Measurements from ENCODE around the gene IL2RG.

The IL2RG gene

DNA sequence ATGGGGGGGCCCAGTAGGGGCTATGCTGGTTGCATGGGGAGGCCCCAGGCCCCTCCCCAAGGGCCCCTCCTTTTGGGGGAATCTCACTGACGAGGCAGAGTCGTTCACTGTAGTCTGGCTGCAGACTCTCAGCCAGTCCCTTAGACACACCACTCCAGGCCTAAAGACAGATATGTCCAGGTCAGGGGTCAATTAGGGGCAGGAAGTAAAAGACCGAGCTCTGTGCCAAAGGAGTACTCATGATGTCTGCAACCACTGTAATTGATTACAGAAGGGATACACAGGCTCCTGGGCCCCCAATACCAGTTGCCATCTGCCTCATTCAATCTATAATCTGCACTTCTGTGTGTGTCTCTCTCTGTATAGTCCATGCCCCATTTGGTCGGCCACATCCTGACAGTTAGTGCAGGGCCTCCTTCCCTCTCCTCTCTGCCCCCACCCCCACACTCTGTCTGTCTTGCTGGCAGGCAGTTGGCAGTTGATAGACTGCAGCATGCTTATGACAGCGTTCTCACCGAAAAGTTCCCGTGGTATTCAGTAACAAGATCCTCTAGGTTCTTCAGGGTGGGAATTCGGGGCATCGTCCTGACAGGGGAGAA, 3.5 kb downstream of the IL2RG start:
- peak; percentile 23 to 56 for DNase-seq

GRCh38 chrX:71107245-71107644, 4.1 kb downstream of the IL2RG start:
- DNase-seq, result no peak

GRCh38 chrX:71106427-71106826, 5.0 kb downstream of the IL2RG start, which contains the start of gene CXorf65:
Gene CXorf65 (minus strand): TSS chrX:71106740. CDS start chrX:71106556, 184 bp downstream.
- peak; percentile 17 to 55 for DNase-seq

- peak in 1 of 2 donors; percentile 45 for DNase-seq
These were observed 5.7 kb downstream of the IL2RG start for GRCh38 chrX:71105628-71106027.

GRCh38 chrX:71103110-71103983, 8.0 kb downstream of the IL2RG start:
- peak; percentile 55 to 73 for DNase-seq

- DNase-seq, result no peak
These were observed 9.1 kb downstream of the IL2RG start for GRCh38 chrX:71102292-71102691.

DNA sequence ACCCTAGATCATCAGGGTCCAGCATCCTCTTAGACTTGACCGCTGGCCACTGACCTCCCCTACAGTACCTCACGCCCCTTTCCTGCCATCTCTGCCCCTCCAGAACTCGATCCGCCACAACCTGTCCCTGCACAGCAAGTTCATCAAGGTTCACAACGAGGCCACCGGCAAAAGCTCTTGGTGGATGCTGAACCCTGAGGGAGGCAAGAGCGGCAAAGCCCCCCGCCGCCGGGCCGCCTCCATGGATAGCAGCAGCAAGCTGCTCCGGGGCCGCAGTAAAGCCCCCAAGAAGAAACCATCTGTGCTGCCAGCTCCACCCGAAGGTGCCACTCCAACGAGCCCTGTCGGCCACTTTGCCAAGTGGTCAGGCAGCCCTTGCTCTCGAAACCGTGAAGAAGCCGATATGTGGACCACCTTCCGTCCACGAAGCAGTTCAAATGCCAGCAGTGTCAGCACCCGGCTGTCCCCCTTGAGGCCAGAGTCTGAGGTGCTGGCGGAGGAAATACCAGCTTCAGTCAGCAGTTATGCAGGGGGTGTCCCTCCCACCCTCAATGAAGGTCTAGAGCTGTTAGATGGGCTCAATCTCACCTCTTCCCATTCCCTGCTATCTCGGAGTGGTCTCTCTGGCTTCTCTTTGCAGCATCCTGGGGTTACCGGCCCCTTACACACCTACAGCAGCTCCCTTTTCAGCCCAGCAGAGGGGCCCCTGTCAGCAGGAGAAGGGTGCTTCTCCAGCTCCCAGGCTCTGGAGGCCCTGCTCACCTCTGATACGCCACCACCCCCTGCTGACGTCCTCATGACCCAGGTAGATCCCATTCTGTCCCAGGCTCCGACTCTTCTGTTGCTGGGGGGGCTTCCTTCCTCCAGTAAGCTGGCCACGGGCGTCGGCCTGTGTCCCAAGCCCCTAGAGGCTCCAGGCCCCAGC, 10.5 kb downstream of the IL2RG start:
- no peak for DNase-seq

DNA sequence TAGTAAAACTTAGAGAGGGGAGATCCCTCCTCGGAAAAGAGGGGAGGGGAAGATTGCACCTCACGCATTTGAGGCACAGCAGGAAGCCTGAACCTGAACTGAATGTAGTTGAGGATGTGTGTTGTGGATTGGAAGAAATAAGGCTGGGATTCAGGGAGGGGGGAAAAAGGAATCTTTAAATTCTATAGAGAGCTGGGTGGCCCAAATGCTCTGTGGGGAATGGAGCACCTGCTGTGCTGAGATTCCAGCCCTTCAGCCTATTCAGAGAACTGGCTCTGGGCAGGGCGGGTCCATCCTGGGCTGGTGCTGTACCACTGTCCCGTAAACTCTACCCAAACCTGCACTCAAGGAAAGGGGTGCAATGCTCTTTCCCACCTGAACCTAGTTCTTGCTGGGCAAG, 11.6 kb downstream of the IL2RG start:
- no peak for DNase-seq

DNA sequence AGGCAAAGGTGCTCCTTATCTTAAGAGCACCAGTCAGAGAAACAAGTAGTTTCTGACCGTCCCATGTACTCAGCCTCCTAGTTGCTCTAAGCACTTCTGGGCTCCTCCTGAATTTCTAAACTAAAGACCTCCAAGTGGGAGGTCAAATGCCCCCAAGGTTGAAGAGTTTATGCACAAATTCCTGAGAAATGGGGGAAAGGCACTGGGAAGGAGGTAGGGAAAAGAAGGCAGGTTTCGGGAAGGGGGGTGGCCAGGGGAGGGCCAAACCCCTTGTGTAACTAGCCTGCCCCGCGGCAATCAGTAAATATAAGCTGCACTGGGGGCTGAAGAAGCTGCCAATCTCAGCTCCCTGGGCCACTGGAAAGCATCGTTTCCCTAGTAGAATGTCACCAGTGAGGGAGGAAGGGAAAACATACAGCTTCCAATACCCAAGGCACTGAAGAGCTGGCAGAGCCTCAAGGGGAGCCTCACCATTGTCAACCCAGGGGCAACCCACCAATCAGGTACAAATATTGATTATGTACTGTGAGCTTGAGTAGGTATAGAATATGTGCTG, 12.3 kb downstream of the IL2RG start:
- no peak for DNase-seq

DNA sequence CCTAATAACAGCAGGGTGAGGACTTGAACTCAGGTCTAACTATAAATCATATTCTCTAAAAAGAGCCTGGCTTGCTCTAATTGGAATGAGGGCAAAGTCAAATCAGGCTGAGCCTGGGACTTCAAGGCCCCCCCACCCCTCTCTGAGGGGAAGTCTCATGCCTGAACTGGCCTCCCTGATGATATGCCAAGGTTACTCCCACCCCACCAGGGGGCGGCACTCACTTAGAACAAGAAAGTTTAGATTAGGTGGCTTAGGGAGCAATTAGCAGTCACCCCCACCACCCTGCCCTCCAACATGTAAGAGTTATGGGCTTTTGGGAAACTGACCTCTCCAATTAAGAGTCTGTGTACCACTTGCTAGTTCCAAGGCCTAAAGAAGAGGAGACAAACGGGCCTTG, 13.1 kb downstream of the IL2RG start:
- DNase-seq, result peak; percentile 83 to 84

DNA sequence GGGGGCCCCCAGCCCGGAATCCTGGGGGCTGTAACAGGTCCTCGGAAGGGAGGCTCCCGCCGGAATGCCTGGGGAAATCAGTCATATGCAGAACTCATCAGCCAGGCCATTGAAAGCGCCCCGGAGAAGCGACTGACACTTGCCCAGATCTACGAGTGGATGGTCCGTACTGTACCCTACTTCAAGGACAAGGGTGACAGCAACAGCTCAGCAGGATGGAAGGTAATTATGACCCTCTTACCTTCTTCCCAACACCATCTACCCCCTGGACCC, 14.7 kb downstream of the IL2RG start:
- no peak for DNase-seq

- peak in 1 of 2 donors; percentile 81 for DNase-seq
These were observed 15.2 kb downstream of the IL2RG start for GRCh38 chrX:71095981-71096759.

- peak; percentile 92 to 93 for DNase-seq
These were observed 15.8 kb downstream of the IL2RG start, which contains the start of gene FOXO4 for GRCh38 chrX:71095555-71095980. Gene FOXO4 (plus strand): TSS chrX:71095851. CDS start chrX:71096529, 678 bp downstream.

DNA sequence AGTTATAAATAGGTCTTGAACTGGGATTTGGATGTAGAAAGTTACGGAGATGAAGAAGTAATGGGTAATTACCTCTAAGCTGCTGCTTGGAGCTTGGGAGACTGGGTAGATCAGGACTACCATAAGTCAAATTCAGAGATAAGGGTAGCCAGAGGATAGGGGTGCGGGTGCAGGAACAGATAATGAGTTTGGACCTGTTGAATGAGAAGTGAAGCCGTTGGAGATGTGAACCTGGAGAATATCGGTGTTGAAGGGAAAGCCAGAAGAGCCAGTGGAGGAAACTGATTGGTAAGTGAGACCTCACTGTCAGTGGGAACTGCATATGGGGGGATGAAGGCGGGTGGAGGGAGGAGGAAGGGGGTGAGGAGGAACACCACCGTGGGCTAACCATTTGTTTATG, 16.3 kb downstream of the IL2RG start:
- no peak for DNase-seq

DNA sequence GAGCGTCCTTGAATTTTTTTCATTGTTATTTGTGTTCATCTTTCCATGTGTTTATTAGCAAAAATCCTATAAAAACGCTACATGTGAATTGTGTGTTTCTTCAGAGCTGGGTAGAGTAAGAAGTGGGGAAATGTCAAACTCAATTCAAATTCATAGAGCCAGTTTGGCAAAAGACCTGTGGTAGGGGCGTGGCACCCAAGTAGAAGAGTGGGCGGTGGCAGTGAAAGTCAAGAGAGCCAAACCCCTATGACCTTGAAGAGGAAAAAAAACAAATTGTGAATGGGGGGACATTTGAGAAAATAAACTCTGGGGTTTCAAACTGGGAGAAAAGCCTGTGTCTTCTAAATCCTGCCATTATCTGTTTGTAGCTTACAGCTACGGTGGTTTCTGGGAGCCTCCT, 20.1 kb downstream of the IL2RG start:
- no peak for DNase-seq

DNA sequence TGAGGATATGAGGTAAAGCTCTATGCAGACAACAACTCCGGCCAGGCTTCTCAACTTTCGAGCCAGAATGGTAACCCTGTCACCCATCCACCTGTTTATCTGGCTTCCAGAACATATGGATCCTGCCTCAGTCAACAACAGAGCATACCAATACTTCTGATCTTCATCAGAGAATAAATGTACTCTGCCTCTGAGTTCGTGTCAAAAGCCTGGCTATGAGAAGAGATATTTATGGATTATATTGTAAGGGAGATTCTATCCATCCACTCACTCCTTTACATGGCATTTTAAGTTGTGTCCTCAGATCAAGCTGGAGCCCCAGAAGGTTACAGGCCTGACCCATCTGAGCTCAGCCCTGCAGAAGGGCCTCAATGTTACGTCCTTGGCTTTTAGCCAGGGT, 25.5 kb downstream of the IL2RG start:
- no peak for DNase-seq

DNA sequence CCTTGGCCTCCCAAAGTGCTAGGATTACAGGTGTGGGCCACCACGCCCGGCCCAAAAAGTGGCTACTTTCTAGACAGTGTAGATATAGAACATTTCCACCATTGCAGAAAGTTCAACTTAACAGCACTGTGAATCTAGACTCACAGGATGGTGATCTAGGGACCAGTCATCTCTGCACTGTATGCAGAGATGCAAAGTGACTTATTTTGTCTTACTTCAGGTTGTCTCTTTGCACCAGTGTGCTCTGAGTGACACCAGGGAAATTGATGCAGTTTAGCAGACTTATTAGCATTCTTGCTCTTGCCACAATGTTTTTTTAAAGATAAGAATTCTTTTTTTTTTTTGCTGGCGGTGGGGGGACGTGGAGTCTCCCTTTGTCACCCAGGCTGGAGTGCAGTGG, 28.6 kb downstream of the IL2RG start:
- DNase-seq, result no peak

DNA sequence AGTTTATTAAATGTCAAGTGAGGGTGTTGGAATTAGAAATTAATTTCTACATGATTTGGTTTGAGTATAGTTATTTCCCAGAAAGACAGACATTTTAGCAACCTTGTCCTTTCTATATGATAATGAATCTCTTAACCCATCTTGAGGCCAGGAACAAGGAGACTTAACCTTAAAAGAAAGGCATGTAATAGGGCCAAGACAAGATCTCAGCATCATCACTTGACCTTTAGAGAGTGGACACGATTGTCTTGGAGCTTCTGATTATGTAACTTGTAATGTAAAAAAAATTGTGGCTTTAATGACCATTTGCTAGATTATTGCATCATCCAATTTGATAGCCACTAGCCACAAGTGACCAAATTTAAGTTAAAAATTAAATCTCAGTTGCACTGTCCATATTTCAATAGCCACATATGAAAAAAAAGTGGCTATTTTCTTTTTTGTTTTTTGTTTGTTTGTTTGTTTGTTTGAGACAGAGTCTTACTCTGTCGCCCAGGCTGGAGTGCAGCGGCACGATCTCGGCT, 29.2 kb downstream of the IL2RG start:
- no peak for DNase-seq

GRCh38 chrX:71081330-71082123, 29.9 kb downstream of the IL2RG start:
- no peak for DNase-seq

- no peak for DNase-seq
These were observed 40.8 kb downstream of the IL2RG start for GRCh38 chrX:71070531-71070930.
